HG03378 (cell line): ENCODE results near the gene APOL3.
"Not testable (repeated sequence)": the region's sequence is repeated elsewhere in the genome, so short reads cannot be mapped to it uniquely, and the experiment has no call there.

ENCODE experiments used
- ATAC-seq: cut with Tn5 transposase; IDR thresholded peaks from one replicate; pipeline ENCODE4 v1.9.1; 2021; ENCODE audit warnings: mild to moderate bottlenecking, moderate library complexity; ENCODE audit not compliant: unreplicated experiment

Gene APOL3

GRCh38 chr22:36162127-36163034 lies 1.8 kb upstream of the APOL3 start:
- no peak for ATAC-seq

GRCh38 chr22:36161793-36162126 lies 1.2 kb upstream of the APOL3 start:
- ATAC-seq = not testable (repeated sequence)

- ATAC-seq = no peak
These were observed 3.8 kb downstream of the APOL3 start for GRCh38 chr22:36156515-36157419.

GRCh38 chr22:36156119-36156514 lies 4.4 kb downstream of the APOL3 start:
- ATAC-seq = no peak

- ATAC-seq = no peak
These were observed 4.9 kb downstream of the APOL3 start for GRCh38 chr22:36155702-36156101.

GRCh38 chr22:36154423-36154945 lies 6.1 kb downstream of the APOL3 start:
- no peak for ATAC-seq

GRCh38 chr22:36153501-36154422 lies 6.8 kb downstream of the APOL3 start:
- no peak for ATAC-seq

GRCh38 chr22:36152821-36153220 lies 7.7 kb downstream of the APOL3 start:
- not testable (repeated sequence) for ATAC-seq

GRCh38 chr22:36152088-36152487 lies 8.5 kb downstream of the APOL3 start:
- no peak for ATAC-seq

GRCh38 chr22:36151006-36151595 lies 9.5 kb downstream of the APOL3 start:
- no peak for ATAC-seq

GRCh38 chr22:36149441-36149840 lies 11.1 kb downstream of the APOL3 start:
- ATAC-seq = no peak

- ATAC-seq = no peak
These were observed 12.1 kb downstream of the APOL3 start for GRCh38 chr22:36148411-36148810.

- ATAC-seq = no peak
These were observed 13.3 kb downstream of the APOL3 start for GRCh38 chr22:36147196-36147791.

- ATAC-seq = no peak
These were observed 14.7 kb downstream of the APOL3 start for GRCh38 chr22:36145881-36146280.

- ATAC-seq = no peak
These were observed 15.5 kb downstream of the APOL3 start for GRCh38 chr22:36144886-36145541.

GRCh38 chr22:36143956-36144355 lies 16.6 kb downstream of the APOL3 start:
- no peak for ATAC-seq

GRCh38 chr22:36143066-36143815 lies 17.3 kb downstream of the APOL3 start:
- no peak for ATAC-seq

- no peak for ATAC-seq
These were observed 19.1 kb downstream of the APOL3 start for GRCh38 chr22:36141481-36141880.
